Stimulated activated CD8-positive, alpha-beta memory T cell treated with anti-CD3 and anti-CD28 coated beads, Interleukin-12 subunit alpha, Interleukin-12 subunit beta, amount 100 ng/mL, for 24 hours (primary cell): ENCODE results near the gene TCEAL1.

ENCODE experiments used
- DNase-seq: peaks from one replicate; pipeline ENCODE4 v3.0.0-alpha.2; 2020; ENCODE audit errors: extremely low read depth

Gene TCEAL1

GRCh38 chrX:103678199-103678993 is 49.6 kb downstream of the TCEAL1 start:
- DNase-seq: no peak
